HG03432 (cell line): ENCODE measurements around the gene LAGE3.

Experiments
- ATAC-seq: cut with Tn5 transposase; IDR thresholded peaks from one replicate; pipeline ENCODE4 v1.9.1; 2021; ENCODE audit warnings: mild to moderate bottlenecking, moderate library complexity; ENCODE audit not compliant: unreplicated experiment

LAGE3 gene

DNA sequence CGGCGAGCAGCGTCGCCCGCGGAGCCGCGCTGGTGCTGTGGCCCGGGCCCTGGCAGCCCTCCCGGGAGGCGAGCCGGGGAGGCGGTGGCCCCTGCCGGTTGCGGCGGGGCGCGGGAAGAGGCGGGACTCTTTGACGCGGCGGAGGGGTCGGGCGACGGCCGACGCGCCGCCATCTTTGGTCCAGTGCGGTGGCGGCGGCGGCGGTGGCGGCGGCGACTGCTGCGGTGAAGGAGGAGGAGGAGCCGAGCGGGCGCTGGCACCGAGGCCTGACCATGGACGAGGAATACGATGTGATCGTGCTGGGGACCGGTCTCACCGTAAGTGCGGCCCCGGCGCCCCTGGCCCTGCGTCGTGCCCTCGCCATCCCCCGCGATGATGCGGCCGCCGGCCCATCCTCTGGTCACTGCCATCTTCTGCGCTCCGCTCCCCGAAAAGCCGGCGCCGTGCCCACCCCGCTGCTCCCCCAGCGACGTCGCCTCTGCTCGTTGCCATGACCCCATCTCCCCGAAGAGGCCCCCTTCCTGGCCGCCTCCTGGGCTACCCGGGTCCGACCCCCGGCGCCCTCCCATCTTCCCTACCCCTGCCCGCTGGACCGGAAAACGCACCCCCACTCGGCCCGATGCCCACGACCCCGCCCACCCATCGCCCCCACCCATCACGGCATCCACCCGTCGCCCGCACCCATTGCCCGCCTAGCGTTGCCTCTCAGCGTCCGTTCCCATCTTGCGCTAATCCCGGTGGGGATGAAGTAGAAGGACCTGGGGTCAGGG is 41.9 kb downstream of the LAGE3 start, which contains the start of gene GDI1:
GDI1 (plus strand) TSS at position 172 of the 770 bp plus-strand sequence; CDS start at position 273, 101 bp downstream.
- ATAC-seq, result peak; percentile 48

- ATAC-seq, result peak; percentile 54
These were observed 42.6 kb downstream of the LAGE3 start for GRCh38 chrX:154436374-154436982.

GRCh38 chrX:154435171-154435733 is 43.8 kb downstream of the LAGE3 start:
- ATAC-seq, result no peak

DNA sequence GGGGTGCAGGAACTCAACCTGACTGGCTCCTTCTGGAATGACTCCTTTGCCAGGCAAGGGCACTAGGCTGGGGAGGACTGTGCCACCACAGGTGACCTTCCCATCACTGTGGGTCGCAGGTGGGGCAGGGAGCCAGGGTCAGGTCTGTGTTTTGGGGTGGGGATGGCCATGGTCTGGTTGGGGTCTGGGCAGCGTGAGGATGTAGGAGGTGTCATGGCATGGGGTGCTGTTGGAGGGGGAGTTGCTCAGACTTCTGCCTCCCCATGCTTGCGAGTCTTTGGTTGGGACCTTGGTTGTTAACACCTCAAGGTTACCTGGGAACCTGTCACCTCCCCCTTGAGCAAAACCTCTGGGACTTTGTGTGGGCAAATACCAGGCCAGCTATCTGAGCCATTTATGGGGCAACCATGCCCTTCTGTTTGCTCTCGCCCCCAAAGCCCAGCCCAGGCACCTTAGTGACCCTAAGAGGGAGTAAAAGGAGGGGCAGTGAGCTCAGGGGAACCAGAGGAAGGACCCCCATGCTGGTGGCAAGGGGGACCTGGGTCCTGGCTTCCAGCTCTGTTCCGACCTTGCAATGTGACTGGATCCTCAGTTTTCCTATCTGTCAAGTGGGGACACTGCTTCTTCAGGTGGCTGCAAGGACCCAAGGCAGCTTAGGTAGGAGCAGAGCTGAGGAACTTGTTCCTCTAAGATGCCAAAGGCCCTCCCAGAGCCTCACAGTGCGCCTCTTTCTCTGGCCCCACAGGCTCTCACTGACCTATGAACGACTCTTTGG is 44.5 kb downstream of the LAGE3 start:
- no peak for ATAC-seq

DNA sequence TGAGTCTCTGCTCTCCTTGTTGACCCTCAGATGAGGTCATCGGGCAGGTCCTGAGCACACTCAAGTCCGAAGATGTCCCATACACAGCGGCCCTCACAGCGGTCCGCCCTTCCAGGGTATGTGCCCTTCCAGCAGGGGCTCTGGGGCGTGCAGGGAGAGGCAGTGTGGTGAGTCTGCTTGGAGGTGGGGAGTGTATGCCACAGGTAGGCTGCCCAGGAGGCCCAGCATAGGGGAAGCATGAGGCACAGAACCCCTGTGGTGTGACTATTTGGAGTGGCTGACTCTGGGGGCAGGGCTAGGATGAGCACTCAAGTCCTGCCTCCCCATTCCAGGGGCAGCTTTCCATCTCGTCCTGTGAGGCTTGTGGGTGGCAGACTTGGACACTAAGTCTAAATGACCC is 45.5 kb downstream of the LAGE3 start:
- ATAC-seq, result no peak

GRCh38 chrX:154432210-154432609 is 46.9 kb downstream of the LAGE3 start:
- ATAC-seq, result no peak

DNA sequence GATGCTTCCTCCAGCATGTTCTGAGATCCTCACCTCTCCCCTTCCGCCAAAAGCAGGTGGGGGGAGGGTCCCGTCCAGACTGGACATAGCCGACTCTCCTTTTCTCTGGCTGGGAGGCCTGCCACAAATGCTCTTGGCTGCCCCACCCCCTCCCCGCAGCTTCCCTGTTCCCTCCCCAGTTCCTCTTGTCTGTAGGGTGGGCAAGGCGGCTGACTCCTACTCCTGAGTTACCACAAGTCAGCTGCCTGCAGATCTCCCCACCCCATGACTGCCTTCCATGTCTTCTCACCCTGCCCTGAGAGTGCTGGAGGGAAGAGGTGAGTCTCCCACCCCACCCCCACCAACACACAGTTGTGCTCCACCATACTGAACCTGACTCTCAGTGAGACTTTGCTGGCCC is 47.7 kb downstream of the LAGE3 start:
- no peak for ATAC-seq

DNA sequence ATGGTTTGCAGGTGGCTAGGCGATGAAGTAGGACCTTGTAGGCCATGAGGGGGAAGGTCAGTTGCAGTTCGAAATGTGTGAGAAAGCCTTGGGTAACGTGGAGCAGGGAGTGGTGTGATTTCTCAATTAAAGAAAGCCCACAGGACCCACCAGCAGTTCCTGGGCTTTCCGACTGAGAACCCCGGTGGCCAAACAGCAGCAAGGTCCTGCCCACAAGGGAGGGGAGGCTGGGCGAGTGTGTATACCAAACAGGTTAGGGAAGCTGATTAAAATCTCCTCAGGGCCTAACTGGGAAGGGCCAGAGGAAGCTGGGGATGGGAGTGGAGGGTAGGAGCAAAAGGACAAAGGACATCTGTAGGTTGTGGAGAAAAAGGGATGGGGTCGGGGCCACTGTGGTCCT is 48.2 kb downstream of the LAGE3 start:
- no peak for ATAC-seq

- no peak for ATAC-seq
These were observed 48.6 kb downstream of the LAGE3 start for GRCh38 chrX:154430479-154430878.

DNA sequence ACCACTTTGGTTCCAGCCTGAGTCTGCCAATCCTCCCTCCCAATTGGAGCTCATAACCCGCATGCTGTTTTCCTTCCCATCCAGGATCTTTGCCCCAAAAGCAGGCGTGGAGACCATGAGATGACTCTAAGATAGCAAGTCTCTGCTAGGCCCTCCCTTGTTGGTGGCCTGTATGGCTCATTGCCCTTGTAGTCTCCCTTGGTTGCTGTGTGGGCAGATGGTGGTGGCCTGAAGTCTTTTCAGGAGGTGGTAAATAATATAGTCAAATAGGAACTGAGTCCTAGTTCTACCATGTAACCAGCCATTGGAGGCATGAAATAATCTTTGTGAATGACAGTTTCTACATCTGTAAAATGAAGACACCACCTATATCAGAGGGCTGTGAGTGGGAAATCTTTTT is 49.4 kb downstream of the LAGE3 start:
- no peak for ATAC-seq

DNA sequence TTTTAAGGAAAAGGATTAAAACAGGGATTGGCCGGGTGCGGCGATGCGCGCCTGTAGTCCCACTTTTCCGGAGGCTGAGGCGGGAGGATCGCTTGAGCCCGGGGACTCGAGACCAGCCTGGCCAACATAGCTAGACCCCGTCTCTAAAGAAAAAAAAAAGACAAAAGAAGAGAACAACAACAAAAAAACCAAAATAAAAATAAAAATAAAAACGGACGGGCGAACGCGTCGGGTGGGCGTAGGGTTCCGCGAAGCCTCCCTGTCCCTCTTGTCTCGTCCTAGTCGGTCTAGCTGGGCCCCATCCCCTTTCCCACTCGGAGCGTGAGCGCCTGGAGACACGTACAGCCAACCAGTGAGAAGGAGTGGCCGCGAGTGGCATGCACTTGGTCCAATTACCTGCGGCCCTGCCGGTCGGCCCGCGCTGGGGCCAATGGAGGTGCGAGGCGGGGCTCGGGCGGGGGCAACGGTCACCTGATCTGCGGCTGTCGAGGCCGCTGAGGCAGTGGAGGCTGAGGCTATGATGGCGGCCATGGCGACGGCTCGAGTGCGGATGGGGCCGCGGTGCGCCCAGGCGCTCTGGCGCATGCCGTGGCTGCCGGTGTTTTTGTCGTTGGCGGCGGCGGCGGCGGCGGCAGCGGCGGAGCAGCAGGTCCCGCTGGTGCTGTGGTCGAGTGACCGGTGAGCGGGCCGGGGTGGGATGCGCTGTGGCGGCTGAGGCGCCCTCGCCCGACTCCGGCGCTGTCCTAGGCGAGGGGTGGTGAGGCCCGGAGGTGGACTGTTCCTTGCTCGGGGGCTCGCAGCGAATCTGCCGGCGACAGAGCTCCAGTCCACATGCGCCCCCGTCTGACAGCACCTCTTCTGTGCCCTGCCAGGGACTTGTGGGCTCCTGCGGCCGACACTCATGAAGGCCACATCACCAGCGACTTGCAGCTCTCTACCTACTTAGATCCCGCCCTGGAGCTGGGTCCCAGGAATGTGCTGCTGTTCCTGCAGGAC is 50.6 kb downstream of the LAGE3 start, which contains the start of gene ATP6AP1:
ATP6AP1 (plus strand) TSS at position 502 of the 996 bp plus-strand sequence; CDS start at position 518, 16 bp downstream.
- ATAC-seq, result peak; percentile 99
